Activated CD8-positive, alpha-beta memory T cell treated with anti-CD3 and anti-CD28 coated beads, Interleukin-2, amount 10 ng/mL, durations not matched to agents 7 days and 5 days (primary cell): ENCODE data around the gene H2BK1. TPM values are rescaled to one million over a fixed set of nuclear protein-coding genes. Genes with fewer than 3 reads are reported as not detected.

ENCODE experiments used
- ATAC-seq: fragments of 150-1000 bp; cut with Tn5 transposase; one replicate; pipeline ENCODE4 v1.10.0; 2021; ENCODE audit warnings: moderate library complexity
- CTCF ChIA-PET: fragments of 350-600 bp; sonication (Branson Sonifier 250); formaldehyde crosslinking; loops from one replicate; lab custom pipeline; 2021; ENCODE audit warnings: antibody characterized with exemption; lab: Charles Lee
- DNase-seq: peaks from one replicate; pipeline ENCODE4 v3.0.0-alpha.2; 2020
- H3K27ac Mint-ChIP-seq: one replicate; pipeline ENCODE4 v1.8.0; 2021; ENCODE audit warnings: mild to moderate bottlenecking, mixed read lengths
- H3K27me3 Mint-ChIP-seq: one replicate; pipeline ENCODE4 v1.8.0; 2021; ENCODE audit warnings: mixed read lengths
- H3K36me3 Mint-ChIP-seq: one replicate; pipeline ENCODE4 v1.8.0; 2021; ENCODE audit warnings: mild to moderate bottlenecking, mixed read lengths
- H3K4me1 Mint-ChIP-seq: one replicate; pipeline ENCODE4 v1.8.0; 2021; ENCODE audit warnings: mixed read lengths
- H3K4me3 Mint-ChIP-seq: one replicate; pipeline ENCODE4 v1.8.0; 2021; ENCODE audit warnings: mild to moderate bottlenecking, moderate library complexity, mixed read lengths
- H3K9me3 Mint-ChIP-seq: one replicate; pipeline ENCODE4 v1.8.0; 2022; ENCODE audit warnings: low read depth, mixed read lengths
- total RNA-seq, 2 experiments: library from RNA; stranded (reverse); gene quantifications; one replicate each; pipeline ENCODE4 v1.2.3, GENCODE V29; 2021

The H2BK1 gene
- total RNA-seq, 2 experiments from 2014 or later, result not detected

GRCh38 chr7:151201344-151201743, 8.9 kb downstream of the H2BK1 start:
- CTCF ChIA-PET, result no interaction called here

GRCh38 chr7:151198945-151199848, 11.1 kb downstream of the H2BK1 start:
- Mint-ChIP-seq H3K27me3 (peaks cover 24% of the 10 kb centered on the region), H3K9me3 (no peaks in the 10 kb centered on the region), H3K27ac (no peak overlapping the region), H3K36me3 (no peaks in the 10 kb centered on the region), H3K4me1 (peaks cover 2% of the 10 kb centered on the region), H3K4me3 (no peak overlapping the region)
- CTCF ChIA-PET, result interaction anchor here (1.0 kb wide), 1 partner anchor 45 kb away, joined by 3 read pairs; no protein-coding TSS in a partner anchor
- ATAC-seq (no peak), DNase-seq (no peak)

More at GRCh38 chr7:151201344-151201743, 8.9 kb downstream of the H2BK1 start:
- Mint-ChIP-seq H3K4me1 (peaks cover 4% of the 10 kb centered on the region), H3K27ac (no peak overlapping the region), H3K36me3 (no peaks in the 10 kb centered on the region), H3K27me3 (peaks cover 17% of the 10 kb centered on the region), H3K9me3 (no peaks in the 10 kb centered on the region), H3K4me3 (no peak overlapping the region)
- ATAC-seq (no peak), DNase-seq (no peak)

GRCh38 chr7:151197932-151198331, 12.4 kb downstream of the H2BK1 start:
- H3K27me3 Mint-ChIP-seq, result peaks cover 17% of the 10 kb centered on the region
- CTCF ChIA-PET, result no interaction called here

GRCh38 chr7:151195616-151196450, 14.5 kb downstream of the H2BK1 start:
- no peak for DNase-seq
- Mint-ChIP-seq H3K4me1 (peaks cover 2% of the 10 kb centered on the region), H3K27me3 (peaks cover 8% of the 10 kb centered on the region), H3K36me3 (no peaks in the 10 kb centered on the region), H3K9me3 (no peaks in the 10 kb centered on the region), H3K27ac (no peak overlapping the region), H3K4me3 (no peak overlapping the region)
- ATAC-seq, result no peak
- CTCF ChIA-PET, result no interaction called here

More at GRCh38 chr7:151197932-151198331, 12.4 kb downstream of the H2BK1 start:
- DNase-seq (no peak), ATAC-seq (no peak)
- Mint-ChIP-seq H3K9me3 (no peaks in the 10 kb centered on the region), H3K27ac (no peak overlapping the region), H3K36me3 (no peaks in the 10 kb centered on the region), H3K4me1 (peaks cover 2% of the 10 kb centered on the region), H3K4me3 (no peak overlapping the region)

- ATAC-seq, result peak; percentile 54
- CTCF ChIA-PET, result interaction anchor here (0.7 to 1.4 kb wide), 3 partner anchors 14 to 57 kb away, joined by 3 to 6 read pairs (median 3); no protein-coding TSS in a partner anchor
- H3K27ac Mint-ChIP-seq, result no peak overlapping the region
Observed at GRCh38 chr7:151194188-151194587, 16.1 kb downstream of the H2BK1 start.

GRCh38 chr7:151193203-151193978, 16.9 kb downstream of the H2BK1 start:
- no peaks in the 10 kb centered on the region for H3K9me3 Mint-ChIP-seq
- ATAC-seq, result no peak
- peaks cover 17% of the 10 kb centered on the region for H3K27me3 Mint-ChIP-seq
- no peak overlapping the region for H3K4me3 Mint-ChIP-seq
- no peaks in the 10 kb centered on the region for H3K36me3 Mint-ChIP-seq
- H3K27ac Mint-ChIP-seq, result no peak overlapping the region
- CTCF ChIA-PET, result interaction anchor here (0.7 kb wide), 1 partner anchor 56 kb away, joined by 3 read pairs; no protein-coding TSS in a partner anchor
- no peak for DNase-seq
- peaks cover 2% of the 10 kb centered on the region for H3K4me1 Mint-ChIP-seq

More at GRCh38 chr7:151194188-151194587, 16.1 kb downstream of the H2BK1 start:
- Mint-ChIP-seq H3K27me3 (peaks cover 15% of the 10 kb centered on the region), H3K9me3 (no peaks in the 10 kb centered on the region), H3K36me3 (no peaks in the 10 kb centered on the region), H3K4me3 (no peak overlapping the region), H3K4me1 (peaks cover 2% of the 10 kb centered on the region)
- no peak for DNase-seq

- H3K27ac Mint-ChIP-seq, result no peak overlapping the region
Observed at GRCh38 chr7:151192002-151192539, 18.2 kb downstream of the H2BK1 start.

GRCh38 chr7:151191544-151191943, 18.7 kb downstream of the H2BK1 start:
- H3K27ac Mint-ChIP-seq, result no peak overlapping the region
- H3K27me3 Mint-ChIP-seq, result peaks cover 17% of the 10 kb centered on the region
- H3K9me3 Mint-ChIP-seq, result no peaks in the 10 kb centered on the region
- no peak for DNase-seq
- peaks cover 2% of the 10 kb centered on the region for H3K4me1 Mint-ChIP-seq
- H3K36me3 Mint-ChIP-seq, result no peaks in the 10 kb centered on the region
- no peak for ATAC-seq
- CTCF ChIA-PET, result interaction anchor here (0.6 to 1.4 kb wide), 3 partner anchors 52 to 627 kb away, joined by 3 to 4 read pairs (median 3); no protein-coding TSS in a partner anchor
- no peak overlapping the region for H3K4me3 Mint-ChIP-seq

More at GRCh38 chr7:151192002-151192539, 18.2 kb downstream of the H2BK1 start:
- DNase-seq, result no peak
- Mint-ChIP-seq H3K36me3 (no peaks in the 10 kb centered on the region), H3K27me3 (peaks cover 17% of the 10 kb centered on the region), H3K9me3 (no peaks in the 10 kb centered on the region), H3K4me3 (no peak overlapping the region), H3K4me1 (peaks cover 2% of the 10 kb centered on the region)
- CTCF ChIA-PET, result interaction anchor here (1.1 to 1.4 kb wide), 2 partner anchors 52 to 63 kb away, joined by 3 to 4 read pairs; no protein-coding TSS in a partner anchor
- no peak for ATAC-seq

GRCh38 chr7:151189038-151189437, 21.2 kb downstream of the H2BK1 start:
- Mint-ChIP-seq H3K4me1 (no peaks in the 10 kb centered on the region), H3K36me3 (no peaks in the 10 kb centered on the region), H3K27me3 (peaks cover 10% of the 10 kb centered on the region), H3K27ac (no peak overlapping the region), H3K4me3 (no peak overlapping the region), H3K9me3 (no peaks in the 10 kb centered on the region)
- ATAC-seq (no peak), DNase-seq (no peak)
- CTCF ChIA-PET, result no interaction called here

GRCh38 chr7:151188252-151188542, 22.1 kb downstream of the H2BK1 start:
- H3K4me1 Mint-ChIP-seq, result no peaks in the 10 kb centered on the region
- H3K27ac Mint-ChIP-seq, result no peak overlapping the region
- H3K36me3 Mint-ChIP-seq, result no peaks in the 10 kb centered on the region
- peaks cover 10% of the 10 kb centered on the region for H3K27me3 Mint-ChIP-seq
- ATAC-seq (no peak), DNase-seq (no peak)
- no peak overlapping the region for H3K4me3 Mint-ChIP-seq
- no peaks in the 10 kb centered on the region for H3K9me3 Mint-ChIP-seq
- CTCF ChIA-PET, result interaction anchor here (0.9 to 1.6 kb wide), 2 partner anchors 56 to 78 kb away, joined by 3 to 5 read pairs; no protein-coding TSS in a partner anchor

- DNase-seq, result no peak
- no peak for ATAC-seq
- no peak overlapping the region for H3K4me3 Mint-ChIP-seq
- no peaks in the 10 kb centered on the region for H3K9me3 Mint-ChIP-seq
- H3K27me3 Mint-ChIP-seq, result peaks cover 10% of the 10 kb centered on the region
- CTCF ChIA-PET, result interaction anchor here (0.9 to 1.6 kb wide), 2 partner anchors 56 to 77 kb away, joined by 3 to 5 read pairs; no protein-coding TSS in a partner anchor
- no peak overlapping the region for H3K27ac Mint-ChIP-seq
- H3K36me3 Mint-ChIP-seq, result no peaks in the 10 kb centered on the region
- no peaks in the 10 kb centered on the region for H3K4me1 Mint-ChIP-seq
Observed at GRCh38 chr7:151187409-151188251, 22.7 kb downstream of the H2BK1 start.
